ENCODE measurements around the gene FBXO44.

DNA sequence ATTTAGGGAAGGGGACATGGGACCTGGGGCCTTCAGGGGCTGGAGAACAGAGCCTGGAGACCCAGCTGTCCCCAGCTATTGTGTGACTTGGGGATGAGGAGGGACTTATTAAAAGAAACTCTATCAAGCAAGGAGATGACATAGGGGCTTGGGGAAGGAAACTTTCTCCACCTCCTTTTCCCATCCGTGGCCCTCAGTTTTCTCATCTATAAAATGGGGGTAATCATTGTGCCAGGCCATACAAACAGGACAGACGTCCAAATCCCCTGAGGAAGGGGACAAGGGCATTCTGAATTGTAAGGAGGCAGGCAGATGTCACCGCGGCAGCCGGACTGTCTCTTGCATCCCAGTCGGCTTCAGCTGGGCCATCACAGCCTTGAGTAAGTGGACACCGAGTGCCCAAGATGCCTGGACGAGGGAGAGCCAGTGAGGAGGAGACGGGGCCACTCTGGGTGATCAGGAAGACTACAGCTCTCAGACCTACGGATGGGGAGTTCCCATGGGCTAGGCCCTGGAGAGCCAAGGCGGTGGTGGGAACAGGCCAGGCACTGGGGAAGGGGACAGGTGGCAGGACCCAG is 2.4 kb upstream of the FBXO44 start:
- TF ChIP-seq, protein P1, sequence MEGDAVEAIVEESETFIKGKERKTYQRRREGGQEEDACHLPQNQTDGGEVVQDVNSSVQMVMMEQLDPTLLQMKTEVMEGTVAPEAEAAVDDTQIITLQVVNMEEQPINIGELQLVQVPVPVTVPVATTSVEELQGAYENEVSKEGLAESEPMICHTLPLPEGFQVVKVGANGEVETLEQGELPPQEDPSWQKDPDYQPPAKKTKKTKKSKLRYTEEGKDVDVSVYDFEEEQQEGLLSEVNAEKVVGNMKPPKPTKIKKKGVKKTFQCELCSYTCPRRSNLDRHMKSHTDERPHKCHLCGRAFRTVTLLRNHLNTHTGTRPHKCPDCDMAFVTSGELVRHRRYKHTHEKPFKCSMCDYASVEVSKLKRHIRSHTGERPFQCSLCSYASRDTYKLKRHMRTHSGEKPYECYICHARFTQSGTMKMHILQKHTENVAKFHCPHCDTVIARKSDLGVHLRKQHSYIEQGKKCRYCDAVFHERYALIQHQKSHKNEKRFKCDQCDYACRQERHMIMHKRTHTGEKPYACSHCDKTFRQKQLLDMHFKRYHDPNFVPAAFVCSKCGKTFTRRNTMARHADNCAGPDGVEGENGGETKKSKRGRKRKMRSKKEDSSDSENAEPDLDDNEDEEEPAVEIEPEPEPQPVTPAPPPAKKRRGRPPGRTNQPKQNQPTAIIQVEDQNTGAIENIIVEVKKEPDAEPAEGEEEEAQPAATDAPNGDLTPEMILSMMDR (conservative IDR thresholded peaks at IDR 0.05) = no peak
- no peak for TF ChIP-seq ZFX (IDR thresholded peaks at IDR 0.05)

Measured in C4-2B (cell line).